Epithelial cell of proximal tubule (primary cell): ENCODE measurements around the gene PSMD13. TPM values are rescaled to one million over a fixed set of nuclear protein-coding genes. Genes with fewer than 3 reads are reported as not detected.
"Not testable (repeated sequence)": the region's sequence is repeated elsewhere in the genome, so short reads cannot be mapped to it uniquely, and the experiment has no call there.

Experiments used
- DNase-seq: peaks from one replicate; pipeline ENCODE4 v3.0.0-alpha.2; 2011; ENCODE audit warnings: low read depth
- H3K4me3 ChIP-seq: 2 replicates; pipeline ENCODE4 v1.5.1; 2011; ENCODE audit warnings: low read depth, mild to moderate bottlenecking, low read length
- CTCF ChIP-seq: conservative IDR thresholded peaks from 2 replicates; pipeline ENCODE4 v1.5.1; 2012; ENCODE audit warnings: low read depth, mild to moderate bottlenecking, low read length
- total RNA-seq: library from RNA; depleted of rRNA; stranded (reverse); fragments of >200 nt; gene quantifications from 2 replicates; pipeline ENCODE4 v1.2.3, GENCODE V29; 2015

The PSMD13 gene
- total RNA-seq, result 222 and 249 TPM in 2 replicates

DNA sequence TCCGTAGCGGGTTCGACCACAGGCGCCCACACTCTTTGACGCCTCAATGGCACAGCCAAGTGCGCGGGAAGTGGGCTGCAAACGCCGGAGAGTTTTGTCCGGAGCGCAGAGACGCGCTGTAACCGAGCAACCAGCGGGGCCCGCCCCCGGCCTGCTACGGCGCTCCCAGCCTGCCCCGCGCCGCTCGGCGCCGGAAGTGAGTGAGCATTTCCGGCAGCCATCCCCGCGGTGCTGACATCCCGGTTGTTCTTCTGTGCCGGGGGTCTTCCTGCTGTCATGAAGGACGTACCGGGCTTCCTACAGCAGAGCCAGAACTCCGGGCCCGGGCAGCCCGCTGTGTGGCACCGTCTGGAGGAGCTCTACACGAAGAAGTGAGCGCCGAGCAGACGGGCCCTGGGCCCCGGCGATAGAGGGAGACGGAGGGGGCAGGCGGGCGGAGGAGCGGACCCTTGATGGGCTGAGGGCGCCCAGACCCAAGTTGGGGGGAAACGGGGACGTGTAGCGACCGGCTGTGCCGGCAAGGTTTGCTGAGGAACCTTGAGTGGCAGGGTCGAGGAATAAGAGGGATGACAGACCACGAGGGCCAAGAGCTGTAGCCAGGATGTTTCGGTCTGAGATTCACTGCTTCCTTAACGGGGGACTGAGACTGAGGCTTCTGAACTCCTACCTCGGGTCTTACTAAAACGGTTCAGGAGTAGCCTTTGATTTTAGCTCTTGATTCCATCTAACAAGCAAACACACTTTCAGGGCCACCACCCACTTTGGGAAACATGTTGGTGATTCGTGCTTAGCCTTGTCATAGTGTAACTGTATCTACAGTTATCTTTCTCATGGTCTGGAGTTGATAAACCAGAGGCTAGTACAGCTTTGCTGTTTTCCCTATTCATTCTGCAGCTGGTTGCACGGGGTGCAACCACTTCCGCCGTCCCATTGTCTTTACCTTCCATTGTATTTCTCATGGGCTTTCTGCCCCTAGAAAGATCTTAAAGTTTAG, at the start of gene PSMD13:
Gene PSMD13 (plus strand): TSS at position 203 of the 994 bp plus-strand sequence. CDS start 74 bp downstream, at position 277.
- no peak for TF ChIP-seq CTCF
- peak; percentile 23 for DNase-seq
- peak within 1 kb of the TSS; percentile 100 for H3K4me3 ChIP-seq

- not testable (repeated sequence) for DNase-seq, H3K4me3 ChIP-seq
These were observed 47.5 kb upstream of the PSMD13 start for GRCh38 chr11:189200-189783.

DNA sequence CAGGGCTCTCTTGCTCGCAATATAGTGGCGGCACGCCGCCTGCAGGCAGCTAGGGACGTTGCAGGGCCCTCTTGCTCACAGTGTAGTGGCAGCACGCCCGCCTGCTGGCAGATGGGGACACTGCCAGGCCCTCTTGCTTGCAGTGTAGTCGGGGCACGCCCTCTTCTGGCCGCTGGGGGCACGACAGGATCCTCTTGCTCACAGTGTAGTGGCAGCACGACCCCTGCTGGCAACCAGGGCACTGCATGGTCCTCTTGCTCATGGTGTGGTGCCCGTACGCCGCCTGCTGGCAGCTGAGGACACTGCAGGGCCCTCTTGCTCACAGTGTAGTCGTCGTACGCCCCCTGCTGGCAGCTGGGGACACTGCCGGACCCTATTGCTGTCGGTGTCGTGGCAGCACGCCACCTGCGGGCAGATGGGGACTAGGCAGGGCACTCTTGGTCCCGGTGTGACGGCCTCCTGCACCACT, 46.9 kb upstream of the PSMD13 start:
- H3K4me3 ChIP-seq, DNase-seq: not testable (repeated sequence)
- peak; percentile 16 for TF ChIP-seq CTCF

GRCh38 chr11:190546-190945, 46.2 kb upstream of the PSMD13 start:
- not testable (repeated sequence) for DNase-seq

DNA sequence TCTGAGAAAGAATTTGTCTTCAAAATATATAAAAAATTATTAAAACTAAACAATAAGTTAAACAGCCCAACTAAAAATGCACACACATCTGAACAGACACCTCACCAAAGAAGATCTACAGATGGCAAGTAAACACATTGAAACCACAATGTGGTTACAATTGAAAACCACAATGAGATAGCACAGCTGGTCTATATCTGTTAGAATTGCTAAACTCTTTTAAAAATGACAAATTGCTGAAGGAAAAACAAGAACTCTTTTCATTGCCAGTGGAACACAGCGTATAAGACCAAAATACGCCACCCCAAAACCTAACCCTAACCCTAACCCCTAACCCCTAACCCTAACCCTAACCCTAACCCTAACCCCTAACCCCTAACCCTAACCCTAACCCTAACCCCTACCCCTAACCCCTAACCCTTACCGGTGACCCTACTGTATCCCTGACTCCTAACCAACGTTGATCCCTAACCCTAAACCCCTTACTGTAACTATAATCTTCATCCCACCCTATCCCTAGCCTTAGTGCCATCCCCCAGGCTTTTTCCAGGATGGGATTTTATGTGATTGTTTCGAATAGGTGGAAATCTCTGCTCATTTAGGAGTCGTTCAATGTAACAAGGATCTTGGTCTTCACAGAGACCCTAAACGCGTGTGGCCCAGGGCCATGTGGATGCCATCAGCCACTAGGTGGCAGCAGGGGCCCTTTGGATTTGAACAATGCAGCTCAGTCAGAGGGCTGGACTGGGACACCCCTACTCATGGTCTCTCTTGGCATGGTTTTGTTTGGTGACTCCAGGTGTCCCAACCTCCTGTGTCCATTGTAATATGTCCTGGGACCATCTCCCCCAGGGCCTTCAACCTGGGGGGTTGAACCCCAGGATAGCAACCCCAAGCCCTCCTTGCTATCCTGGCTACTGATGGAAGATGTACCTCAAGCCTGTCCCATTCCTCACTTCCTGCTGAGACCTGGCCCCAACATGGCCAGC, 45.0 kb upstream of the PSMD13 start:
- peak; percentile 34 for TF ChIP-seq CTCF
- H3K4me3 ChIP-seq, DNase-seq: not testable (repeated sequence)

More at GRCh38 chr11:190546-190945, 46.2 kb upstream of the PSMD13 start:
- not testable (repeated sequence) for H3K4me3 ChIP-seq

DNA sequence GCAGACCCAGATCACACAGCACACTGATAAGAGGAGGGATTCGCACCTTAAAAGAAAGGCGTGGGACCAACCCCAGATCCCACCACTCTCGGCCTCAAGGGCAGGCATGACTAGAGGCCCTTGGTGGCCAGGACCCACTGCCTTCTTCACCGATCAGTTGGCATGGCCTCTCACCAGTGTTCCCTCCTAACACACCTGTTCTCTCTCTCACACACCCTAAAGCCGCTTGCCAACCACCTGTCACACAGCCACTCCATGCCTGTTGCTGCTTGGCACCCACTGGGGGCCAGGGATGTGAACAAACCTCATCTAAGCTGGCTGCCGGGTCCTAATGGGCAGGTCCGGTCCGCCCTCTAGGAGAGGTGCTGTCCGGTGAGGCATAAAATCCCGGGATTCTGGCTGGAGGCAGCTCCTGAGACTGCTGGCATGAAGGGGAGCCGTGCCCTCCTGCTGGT, 44.1 kb upstream of the PSMD13 start, which contains the start of gene SCGB1C1:
Gene SCGB1C1 (plus strand): TSS at position 405 of the 455 bp plus-strand sequence. CDS start 22 bp downstream, at position 427.
- H3K4me3 ChIP-seq, DNase-seq: not testable (repeated sequence)

GRCh38 chr11:193481-193880, 43.3 kb upstream of the PSMD13 start:
- DNase-seq, H3K4me3 ChIP-seq: not testable (repeated sequence)

GRCh38 chr11:196786-197731, 39.7 kb upstream of the PSMD13 start:
- no peak for DNase-seq
- TF ChIP-seq CTCF, result no peak
- H3K4me3 ChIP-seq, result no peak overlapping the region
